Keratinocyte (primary cell): ENCODE results near the gene HSD17B14.

Experiments used
- EZH2 ChIP-seq: IDR thresholded peaks from one replicate; pipeline ENCODE4 v1.6.1; 2012; ENCODE audit warnings: inconsistent platforms, mild to moderate bottlenecking, low read length, moderate library complexity
- TF ChIP-seq, protein P1 (sequence below), 3 experiments: IDR thresholded peaks in 1 of 3; conservative IDR thresholded peaks in 1 of 3; optimal IDR thresholded peaks in 1 of 3; 2 replicates in 2 of 3; 3 replicates in 1 of 3; pipeline versions ENCODE3 to v1.5.1; 2011; ENCODE audit warnings: low read length in 3 of 3, mild to moderate bottlenecking in 3 of 3, moderate library complexity in 2 of 3, control low read depth in 1 of 3, inconsistent platforms in 1 of 3; ENCODE audit not compliant: insufficient read depth in 2 of 3; ENCODE audit errors: extremely low read depth in 1 of 3

DNA sequence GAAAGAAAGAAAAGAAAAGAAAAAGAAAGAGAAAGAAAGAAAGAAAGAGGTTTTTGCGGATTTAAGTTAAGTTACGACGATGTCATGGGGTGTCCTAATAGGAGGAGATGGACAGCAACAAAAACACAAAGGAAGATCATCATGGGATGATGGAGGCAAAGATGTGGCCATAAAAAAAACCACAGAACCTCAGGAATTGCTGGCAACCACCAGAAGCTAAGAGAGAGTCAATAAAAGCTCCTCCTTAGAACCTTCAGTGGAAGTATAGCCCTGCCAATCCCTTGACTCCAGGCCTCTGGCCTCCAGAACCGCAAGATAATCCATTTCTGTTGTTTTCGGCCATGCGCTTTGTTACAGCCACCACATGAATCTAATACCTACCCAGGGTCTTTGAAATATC lies 20.6 kb upstream of the HSD17B14 start:
- TF ChIP-seq, protein P1, sequence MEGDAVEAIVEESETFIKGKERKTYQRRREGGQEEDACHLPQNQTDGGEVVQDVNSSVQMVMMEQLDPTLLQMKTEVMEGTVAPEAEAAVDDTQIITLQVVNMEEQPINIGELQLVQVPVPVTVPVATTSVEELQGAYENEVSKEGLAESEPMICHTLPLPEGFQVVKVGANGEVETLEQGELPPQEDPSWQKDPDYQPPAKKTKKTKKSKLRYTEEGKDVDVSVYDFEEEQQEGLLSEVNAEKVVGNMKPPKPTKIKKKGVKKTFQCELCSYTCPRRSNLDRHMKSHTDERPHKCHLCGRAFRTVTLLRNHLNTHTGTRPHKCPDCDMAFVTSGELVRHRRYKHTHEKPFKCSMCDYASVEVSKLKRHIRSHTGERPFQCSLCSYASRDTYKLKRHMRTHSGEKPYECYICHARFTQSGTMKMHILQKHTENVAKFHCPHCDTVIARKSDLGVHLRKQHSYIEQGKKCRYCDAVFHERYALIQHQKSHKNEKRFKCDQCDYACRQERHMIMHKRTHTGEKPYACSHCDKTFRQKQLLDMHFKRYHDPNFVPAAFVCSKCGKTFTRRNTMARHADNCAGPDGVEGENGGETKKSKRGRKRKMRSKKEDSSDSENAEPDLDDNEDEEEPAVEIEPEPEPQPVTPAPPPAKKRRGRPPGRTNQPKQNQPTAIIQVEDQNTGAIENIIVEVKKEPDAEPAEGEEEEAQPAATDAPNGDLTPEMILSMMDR (optimal IDR thresholded peaks at IDR 0.05 in 1 of 3, IDR thresholded peaks at IDR 0.05 in 1 of 3, conservative IDR thresholded peaks at IDR 0.05 in 1 of 3; ENCODE audit: extremely low read depth in 1 of 3, insufficient read depth in 2 of 3, low read length in 3 of 3), result no peak
- no peak for TF ChIP-seq EZH2
